Kidney (tissue), 14 donors: Measurements from ENCODE around the gene TMEM229B. TPM values are rescaled to one million over a fixed set of nuclear protein-coding genes. Genes with fewer than 3 reads are reported as not detected.

Experiments
- DNase-seq, 5 donors: peaks; one replicate each; pipeline ENCODE4 v3.0.0-alpha.2; 2013 to 2020
- FAIRE-seq: peaks from 2 replicates; lab custom pipeline; 2012; peaks lifted over from hg19 to GRCh38; lab: Jason Lieb, UNC
- H3K27ac ChIP-seq, 2 donors: one replicate each; pipeline ENCODE4 v1.7.0; 2013; ENCODE audit warnings: low read depth in 2 of 2, low read length in 2 of 2, inconsistent platforms in 1 of 2
- H3K27me3 ChIP-seq: one replicate; pipeline ENCODE4 v1.7.1; 2013; ENCODE audit warnings: low read length, inconsistent platforms; ENCODE audit not compliant: control insufficient read depth, insufficient read depth
- H3K36me3 ChIP-seq, 3 donors: one replicate each; pipeline versions ENCODE4 v1.7.0 to v1.7.1; 2013; ENCODE audit warnings: low read length in 3 of 3, control low read depth in 1 of 3, inconsistent platforms in 1 of 3; ENCODE audit not compliant: insufficient read depth in 3 of 3, control insufficient read depth in 2 of 3
- H3K4me1 ChIP-seq, 3 donors: one replicate each; pipeline versions ENCODE4 v1.7.0 to v1.7.1; 2013; ENCODE audit warnings: low read length in 3 of 3, inconsistent platforms in 1 of 3, low read depth in 1 of 3; ENCODE audit not compliant: control insufficient read depth in 2 of 3, insufficient read depth in 2 of 3
- H3K4me3 ChIP-seq, 3 donors: one replicate each; pipeline versions ENCODE4 v1.7.0 to v1.8.1; 2013; ENCODE audit warnings: low read length in 3 of 3, control low read depth in 1 of 3, inconsistent platforms in 1 of 3
- H3K9ac ChIP-seq, 3 donors: one replicate each; pipeline versions ENCODE4 v1.7.0 to v1.7.1; 2013; ENCODE audit warnings: low read length in 3 of 3, control low read depth in 1 of 3, inconsistent platforms in 1 of 3
- H3K9me3 ChIP-seq, 3 donors: one replicate each; pipeline versions ENCODE4 v1.7.0 to v1.7.1; 2013; ENCODE audit warnings: low read length in 3 of 3, control low read depth in 1 of 3, inconsistent platforms in 1 of 3; ENCODE audit not compliant: control insufficient read depth in 2 of 3, insufficient read depth in 1 of 3
- CTCF ChIP-seq: IDR thresholded peaks from 3 replicates; pipeline ENCODE4 v1.5.1; 2012; ENCODE audit warnings: mild to moderate bottlenecking, moderate library complexity, borderline replicate concordance; ENCODE audit not compliant: insufficient read depth; ENCODE audit errors: extremely low read depth
- intact Hi-C: fragments of 100-400 bp; cut with DNase I; formaldehyde crosslinking; loops from one replicate; pipeline ENCODE4 v1.11.1; 2022
- polyA plus RNA-seq: library from polyadenylated mRNA; stranded (reverse); fragments of 350-450 nt; fragmentation: Illumina TruSeq; extraction: RNeasy Lipid Tissue Mini Kit (QIAGEN cat#74804); gene quantifications from one replicate; pipeline ENCODE4 v1.2.3, GENCODE V29; 2014; ENCODE audit warnings: low read depth, low replicate concordance; ENCODE audit not compliant: insufficient read depth
- total RNA-seq: library from RNA; stranded (reverse); fragmentation: NEBNext Ultra II Directional; extraction: Animal tissue kit (Norgen Biotek cat#: 25700); gene quantifications from one replicate; pipeline ENCODE4 v1.2.1, GENCODE V29; 2021
- donor health status: control.
- donor health status: control.
- donor health status: control.
- donor health status: control.
- donor health status: control.
- donor health status: DM: yes; HTN: yes; CAD: no.
- donor health status: Normal renal cell carcinoma (clear cell type).

Gene TMEM229B
- total and polyA plus RNA-seq, 2 donors from 2014 or later = 3.1 to 7.8 TPM

DNA sequence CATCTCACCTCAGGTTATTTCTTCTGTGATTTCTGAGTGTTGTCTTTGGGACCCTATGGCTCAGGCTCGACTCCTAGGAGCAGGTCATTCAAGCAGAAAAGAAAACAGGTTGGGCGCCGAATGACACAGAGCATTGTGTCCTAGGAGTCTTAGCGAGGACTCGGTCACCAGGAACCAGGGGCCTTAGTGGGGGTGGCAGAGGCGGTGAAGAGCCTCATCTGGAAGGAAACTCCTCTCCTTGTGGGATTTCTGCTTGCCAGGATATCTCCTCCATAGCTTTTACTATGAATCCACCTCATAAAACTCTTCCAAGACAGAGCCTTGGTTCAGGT lies 45.2 kb upstream of the TMEM229B start:
- peak overlapping the region; percentile 42 to 66 (median 49) for H3K9ac ChIP-seq
- intact Hi-C loops = no loop called here

DNA sequence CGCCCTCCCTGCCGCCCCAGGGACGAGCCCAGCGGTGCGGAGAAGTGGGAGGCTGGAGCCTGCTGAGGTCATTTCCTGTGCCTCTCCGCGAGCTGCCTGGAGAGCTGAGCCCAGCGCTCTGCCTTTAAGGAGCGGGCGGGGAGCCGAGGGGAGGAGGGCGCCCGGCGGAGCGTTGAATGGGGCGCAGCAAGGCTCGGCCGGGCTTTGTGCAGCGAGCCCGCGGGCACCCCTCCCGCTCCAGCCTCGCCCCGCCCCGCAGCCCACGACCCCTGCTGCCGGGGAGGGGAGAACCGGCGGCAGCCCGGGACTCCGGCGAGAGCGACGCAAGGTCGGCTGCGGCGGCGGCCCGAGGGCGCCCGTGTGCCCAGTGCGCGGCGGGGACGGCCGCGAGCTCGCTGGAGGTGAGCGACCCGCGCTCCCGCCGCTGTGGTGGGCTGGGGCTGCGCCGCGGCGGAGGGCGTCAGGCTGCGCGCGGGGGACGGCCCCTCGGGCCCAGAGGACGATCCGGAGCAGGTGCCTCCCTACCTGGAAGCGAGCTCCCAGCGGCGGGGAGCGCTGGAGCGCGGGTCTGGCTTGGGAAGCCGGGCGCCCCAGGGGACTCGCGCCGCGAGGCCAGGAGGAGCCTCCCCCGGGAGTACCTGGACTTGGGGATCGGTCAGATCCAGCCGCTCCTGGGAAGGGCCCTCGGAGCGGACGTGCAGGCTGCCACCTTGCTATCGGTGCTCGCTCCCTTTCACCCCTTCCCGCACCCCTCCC lies 44.7 kb upstream of the TMEM229B start, which contains the start of gene PLEKHH1:
PLEKHH1 (plus strand) TSS at position 293 of the 756 bp plus-strand sequence. CDS start 8,578 bp downstream, outside the sequence.
- peak within 1 kb of the TSS; percentile 53 to 54 for H3K27ac ChIP-seq
- intact Hi-C loops = no loop called here
- H3K27me3 ChIP-seq = no peaks in the 10 kb centered on the region
- H3K4me3 ChIP-seq = peak within 1 kb of the TSS; percentile 57 to 67 (median 66)
- peak within 1 kb of the TSS; percentile 42 to 66 (median 49) for H3K9ac ChIP-seq
- TF ChIP-seq CTCF = no peak
- H3K36me3 ChIP-seq = no peaks in the 10 kb centered on the region
- peaks cover 0 to 2% (median 0%) of the 10 kb centered on the region in 3 donors for H3K4me1 ChIP-seq
- DNase-seq (peak; percentile 84 to 93 (median 89)), FAIRE-seq (no peak)
- H3K9me3 ChIP-seq = no peaks in the 10 kb centered on the region

More for the DNA sequence above, 45.2 kb upstream of the TMEM229B start:
- FAIRE-seq (no peak), DNase-seq (no peak)
- H3K9me3 ChIP-seq = no peaks in the 10 kb centered on the region
- peaks cover 0 to 2% (median 0%) of the 10 kb centered on the region in 3 donors for H3K4me1 ChIP-seq
- no peaks in the 10 kb centered on the region for H3K36me3 ChIP-seq
- H3K27me3 ChIP-seq = no peaks in the 10 kb centered on the region
- no peak for TF ChIP-seq CTCF
- H3K4me3 ChIP-seq = peak overlapping the region; percentile 57 to 67 (median 64)
- H3K27ac ChIP-seq = peak overlapping the region; percentile 53 to 54

DNA sequence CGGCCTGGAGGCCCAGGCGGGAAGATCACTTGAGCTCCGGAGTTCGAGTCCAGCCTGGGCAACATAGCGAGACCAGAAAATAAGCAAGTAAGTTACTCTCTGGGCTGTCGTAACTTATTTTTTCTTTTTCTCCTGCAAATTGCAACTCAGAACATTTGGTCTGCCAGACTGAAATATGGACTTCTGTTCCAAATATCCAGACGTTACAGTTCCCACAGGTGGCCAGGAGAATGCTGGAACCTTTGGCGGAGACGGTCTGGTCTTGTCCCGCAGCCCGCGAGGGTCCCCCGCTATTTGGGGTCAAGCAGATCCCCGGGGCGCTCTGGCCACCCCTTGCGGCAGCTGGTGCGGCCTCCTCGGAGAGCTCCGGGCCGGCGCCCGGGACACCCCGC lies 44.1 kb upstream of the TMEM229B start:
- no peaks in the 10 kb centered on the region for H3K27me3 ChIP-seq
- peaks cover 0 to 2% (median 0%) of the 10 kb centered on the region in 3 donors for H3K4me1 ChIP-seq
- H3K9ac ChIP-seq = peak overlapping the region in 1 of 3 donors; percentile 64
- H3K9me3 ChIP-seq = no peaks in the 10 kb centered on the region
- peak overlapping the region in 1 of 2 donors; percentile 53 for H3K27ac ChIP-seq
- FAIRE-seq (no peak), DNase-seq (no peak)
- no peaks in the 10 kb centered on the region for H3K36me3 ChIP-seq
- intact Hi-C loops = no loop called here
- H3K4me3 ChIP-seq = peak overlapping the region; percentile 41 to 67 (median 66)
- TF ChIP-seq CTCF = no peak
